AG04449 (cell line): Measurements from ENCODE around the gene CCDC198.

Source experiments
- CTCF ChIA-PET: fragments of 350-600 bp; formaldehyde crosslinking; extraction: SDS; loops from one replicate; lab custom pipeline; 2021; ENCODE audit warnings: antibody characterized with exemption; lab: Yijun Ruan, JAX
- POLR2A ChIA-PET: fragments of 400-600, 350-600 bp; formaldehyde crosslinking; extraction: SDS; loops from one replicate; lab custom pipeline; 2020; ENCODE audit warnings: antibody characterized with exemption, inconsistent platforms; lab: Yijun Ruan, JAX
- DNase-seq: peaks from one replicate; pipeline ENCODE4 v3.0.0-alpha.2; 2010; ENCODE audit warnings: low read depth, low spot score
- H3K4me3 ChIP-seq: 2 replicates; pipeline ENCODE4 v1.5.1; 2011; ENCODE audit warnings: low read depth, mild to moderate bottlenecking, control low read depth, low read length
- TF ChIP-seq, protein P1 (sequence below): IDR thresholded peaks from one replicate; pipeline ENCODE4 v1.5.1; 2011; ENCODE audit warnings: mild to moderate bottlenecking, moderate library complexity, low read length, control low read depth, inconsistent platforms; ENCODE audit not compliant: insufficient read depth; ENCODE audit errors: missing control alignments

Gene CCDC198

DNA sequence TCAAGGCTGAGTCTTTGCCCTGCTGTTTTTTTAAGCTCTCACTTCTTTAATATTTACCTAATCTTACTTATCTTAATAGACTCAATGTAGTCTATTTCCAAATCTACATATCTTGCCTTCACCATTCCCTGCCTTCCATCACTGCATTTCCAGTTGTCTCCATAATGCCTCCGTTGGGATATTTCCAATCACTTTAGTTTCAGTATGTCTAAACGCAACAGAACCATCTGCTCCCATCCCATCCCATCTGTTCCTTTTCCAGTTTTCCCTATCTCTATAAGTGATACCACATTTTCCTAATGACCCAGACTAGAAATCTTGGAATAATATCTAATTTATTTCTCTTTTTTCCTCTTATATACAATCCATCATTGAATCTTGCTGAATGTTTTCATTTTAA lies 15.1 kb upstream of the CCDC198 start:
- CTCF ChIA-PET, result no interaction called here
- POLR2A ChIA-PET, result no interaction called here
- H3K4me3 ChIP-seq, result no peak overlapping the region
- DNase-seq, result no peak
- TF ChIP-seq, protein P1, sequence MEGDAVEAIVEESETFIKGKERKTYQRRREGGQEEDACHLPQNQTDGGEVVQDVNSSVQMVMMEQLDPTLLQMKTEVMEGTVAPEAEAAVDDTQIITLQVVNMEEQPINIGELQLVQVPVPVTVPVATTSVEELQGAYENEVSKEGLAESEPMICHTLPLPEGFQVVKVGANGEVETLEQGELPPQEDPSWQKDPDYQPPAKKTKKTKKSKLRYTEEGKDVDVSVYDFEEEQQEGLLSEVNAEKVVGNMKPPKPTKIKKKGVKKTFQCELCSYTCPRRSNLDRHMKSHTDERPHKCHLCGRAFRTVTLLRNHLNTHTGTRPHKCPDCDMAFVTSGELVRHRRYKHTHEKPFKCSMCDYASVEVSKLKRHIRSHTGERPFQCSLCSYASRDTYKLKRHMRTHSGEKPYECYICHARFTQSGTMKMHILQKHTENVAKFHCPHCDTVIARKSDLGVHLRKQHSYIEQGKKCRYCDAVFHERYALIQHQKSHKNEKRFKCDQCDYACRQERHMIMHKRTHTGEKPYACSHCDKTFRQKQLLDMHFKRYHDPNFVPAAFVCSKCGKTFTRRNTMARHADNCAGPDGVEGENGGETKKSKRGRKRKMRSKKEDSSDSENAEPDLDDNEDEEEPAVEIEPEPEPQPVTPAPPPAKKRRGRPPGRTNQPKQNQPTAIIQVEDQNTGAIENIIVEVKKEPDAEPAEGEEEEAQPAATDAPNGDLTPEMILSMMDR, result no peak

GRCh38 chr14:57502586-57503254 lies 9.1 kb upstream of the CCDC198 start:
- ChIA-PET CTCF (no interaction called here), POLR2A (no interaction called here)
- no peak for DNase-seq
- H3K4me3 ChIP-seq, result no peak overlapping the region
- TF ChIP-seq, protein P1, result no peak

GRCh38 chr14:57501039-57501557 lies 7.4 kb upstream of the CCDC198 start:
- TF ChIP-seq, protein P1, result no peak
- ChIA-PET CTCF (interaction anchor here (0.7 to 1.1 kb wide), 3 partner anchors 14 to 921 kb away, joined by 3 read pairs; partner anchors contain the start of gene TMEM260), POLR2A (no interaction called here)
- no peak for DNase-seq
- no peak overlapping the region for H3K4me3 ChIP-seq

GRCh38 chr14:57498659-57499058 lies 5.0 kb upstream of the CCDC198 start:
- DNase-seq, result no peak

GRCh38 chr14:57498035-57498434 lies 4.4 kb upstream of the CCDC198 start:
- no peak overlapping the region for H3K4me3 ChIP-seq
- no peak for DNase-seq
- CTCF ChIA-PET, result no interaction called here
- POLR2A ChIA-PET, result no interaction called here
- TF ChIP-seq, protein P1, result no peak

More at GRCh38 chr14:57498659-57499058, 5.0 kb upstream of the CCDC198 start:
- ChIA-PET POLR2A (no interaction called here), CTCF (no interaction called here)
- no peak overlapping the region for H3K4me3 ChIP-seq
- TF ChIP-seq, protein P1, result no peak

DNA sequence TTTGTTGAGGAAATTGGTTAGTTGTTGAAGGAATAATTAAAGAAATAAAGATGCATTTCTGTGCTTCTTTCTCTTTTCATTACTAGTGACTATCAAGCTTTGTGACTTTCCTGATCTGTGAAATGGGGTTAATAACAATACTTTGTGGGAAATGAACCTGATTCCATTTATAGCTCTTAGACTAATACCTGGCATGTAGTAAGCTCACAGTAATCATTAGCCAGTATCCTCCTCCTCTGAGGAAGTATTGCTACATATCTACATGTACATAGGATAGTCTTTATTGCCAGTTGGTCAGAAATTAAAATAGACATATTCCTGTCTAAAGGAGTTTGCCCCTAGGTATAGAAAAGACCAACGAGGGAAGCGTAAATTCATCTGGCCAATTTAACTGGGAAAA lies 1.8 kb upstream of the CCDC198 start:
- no peak overlapping the region for H3K4me3 ChIP-seq
- CTCF ChIA-PET, result no interaction called here
- no peak for DNase-seq
- TF ChIP-seq, protein P1, result no peak
- POLR2A ChIA-PET, result no interaction called here
